ENCODE data around the gene TRAPPC2L. TPM values are rescaled to one million over a fixed set of nuclear protein-coding genes. Genes with fewer than 3 reads are reported as not detected.

The TRAPPC2L gene
- total RNA-seq, 1 donor from 2014 or later = 52.7 TPM

- Histone ChIP-seq H3K36me3 (peaks cover 39% of the 10 kb centered on the region), H3K4me1 (no peaks in the 10 kb centered on the region), H3K27ac (replicated peaks) (peak overlapping the region; percentile 28)
These were observed 26.1 kb upstream of the TRAPPC2L start for GRCh38 chr16:88830783-88831182.

GRCh38 chr16:88831838-88832237 lies 25.1 kb upstream of the TRAPPC2L start:
- no peak for DNase-seq
- Histone ChIP-seq H3K9me3 (replicated peaks) (no peaks in the 10 kb centered on the region), H3K27me3 (ENCODE audit: low read depth) (no peaks in the 10 kb centered on the region), H3K4me3 (no peak overlapping the region), H3K4me1 (no peaks in the 10 kb centered on the region), H3K27ac (replicated peaks) (no peak overlapping the region), H3K36me3 (peaks cover 34% of the 10 kb centered on the region)
- no peak for TF ChIP-seq CTCF (IDR thresholded peaks at IDR 0.05; ENCODE audit: borderline replicate concordance)
- intact Hi-C loops (cut with micrococcal nuclease) = no loop called here

More at GRCh38 chr16:88830783-88831182, 26.1 kb upstream of the TRAPPC2L start:
- H3K27me3 ChIP-seq (ENCODE audit: low read depth) = no peaks in the 10 kb centered on the region
- H3K4me3 ChIP-seq = no peak overlapping the region
- no peak for DNase-seq
- intact Hi-C loops (cut with micrococcal nuclease) = no loop called here
- TF ChIP-seq CTCF (IDR thresholded peaks at IDR 0.05; ENCODE audit: borderline replicate concordance) = no peak
- H3K9me3 ChIP-seq (replicated peaks) = no peaks in the 10 kb centered on the region

- intact Hi-C loops (cut with micrococcal nuclease) = no loop called here
- TF ChIP-seq CTCF (IDR thresholded peaks at IDR 0.05; ENCODE audit: borderline replicate concordance) = no peak
- no peak overlapping the region for H3K27ac ChIP-seq (replicated peaks)
- no peaks in the 10 kb centered on the region for H3K4me1 ChIP-seq
- H3K36me3 ChIP-seq = peaks cover 29% of the 10 kb centered on the region
- no peaks in the 10 kb centered on the region for H3K27me3 ChIP-seq (ENCODE audit: low read depth)
- no peaks in the 10 kb centered on the region for H3K9me3 ChIP-seq (replicated peaks)
- DNase-seq = no peak
- no peak overlapping the region for H3K4me3 ChIP-seq
These were observed 23.8 kb upstream of the TRAPPC2L start for GRCh38 chr16:88833086-88833485.

GRCh38 chr16:88834670-88835069 lies 22.3 kb upstream of the TRAPPC2L start:
- no peak for DNase-seq
- no peaks in the 10 kb centered on the region for H3K4me1 ChIP-seq
- no peaks in the 10 kb centered on the region for H3K9me3 ChIP-seq (replicated peaks)
- H3K27ac ChIP-seq (replicated peaks) = no peak overlapping the region
- peaks cover 34% of the 10 kb centered on the region for H3K36me3 ChIP-seq
- no peak for TF ChIP-seq CTCF (IDR thresholded peaks at IDR 0.05; ENCODE audit: borderline replicate concordance)
- intact Hi-C loops (cut with micrococcal nuclease) = no loop called here
- no peaks in the 10 kb centered on the region for H3K27me3 ChIP-seq (ENCODE audit: low read depth)
- no peak overlapping the region for H3K4me3 ChIP-seq

- no peak overlapping the region for H3K4me3 ChIP-seq
- no peak for DNase-seq
- intact Hi-C loops (cut with micrococcal nuclease) = no loop called here
- TF ChIP-seq CTCF (IDR thresholded peaks at IDR 0.05; ENCODE audit: borderline replicate concordance) = no peak
- H3K9me3 ChIP-seq (replicated peaks) = no peaks in the 10 kb centered on the region
- peaks cover 41% of the 10 kb centered on the region for H3K36me3 ChIP-seq
- H3K27me3 ChIP-seq (ENCODE audit: low read depth) = no peaks in the 10 kb centered on the region
- no peaks in the 10 kb centered on the region for H3K4me1 ChIP-seq
- H3K27ac ChIP-seq (replicated peaks) = no peak overlapping the region
These were observed 21.5 kb upstream of the TRAPPC2L start for GRCh38 chr16:88835383-88835782.

GRCh38 chr16:88835818-88836217 lies 21.1 kb upstream of the TRAPPC2L start:
- no peaks in the 10 kb centered on the region for H3K4me1 ChIP-seq
- no peak overlapping the region for H3K27ac ChIP-seq (replicated peaks)
- no peak for TF ChIP-seq CTCF (IDR thresholded peaks at IDR 0.05; ENCODE audit: borderline replicate concordance)
- DNase-seq = no peak
- H3K4me3 ChIP-seq = no peak overlapping the region
- peaks cover 43% of the 10 kb centered on the region for H3K36me3 ChIP-seq
- no peaks in the 10 kb centered on the region for H3K9me3 ChIP-seq (replicated peaks)
- H3K27me3 ChIP-seq (ENCODE audit: low read depth) = no peaks in the 10 kb centered on the region
- intact Hi-C loops (cut with micrococcal nuclease) = no loop called here
